SK-N-SH treated with all-trans-retinoic acid at 6 μM for 48 hours (cell line): ENCODE measurements around the gene BANP.
"Not testable (repeated sequence)": the region's sequence is repeated elsewhere in the genome, so short reads cannot be mapped to it uniquely, and the experiment has no call there.

Experiments used
- ARNTL ChIP-seq: fragments of 450-650 bp; formaldehyde crosslinking; IDR thresholded peaks from 2 replicates; pipeline ENCODE4 v1.5.0; 2020; ENCODE audit warnings: low read depth, mild to moderate bottlenecking, moderate library complexity, borderline replicate concordance
- ESRRG ChIP-seq: fragments of 250-450 bp; sonication (Bioruptor Pico); IDR thresholded peaks from 2 replicates; pipeline ENCODE4 v1.6.1; 2021; ENCODE audit warnings: mild to moderate bottlenecking
- OSR1 ChIP-seq: fragments of 250-450 bp; sonication (Bioruptor Pico); IDR thresholded peaks from 2 replicates; pipeline ENCODE4 v1.8.0; 2022; ENCODE audit warnings: moderate library complexity, mild to moderate bottlenecking, inconsistent platforms
- PATZ1 ChIP-seq: fragments of 250-450 bp; sonication (Bioruptor Pico); IDR thresholded peaks from 2 replicates; pipeline ENCODE4 v1.8.0; 2020; ENCODE audit warnings: mild to moderate bottlenecking, moderate library complexity, borderline replicate concordance
- POU6F1 ChIP-seq: fragments of 250-450 bp; sonication (Bioruptor Pico); IDR thresholded peaks from 2 replicates; pipeline ENCODE4 v1.8.0; 2021; ENCODE audit warnings: low read depth, mild to moderate bottlenecking, moderate library complexity, borderline replicate concordance
- RARB ChIP-seq: fragments of 250-450 bp; sonication (Bioruptor Pico); IDR thresholded peaks from 2 replicates; pipeline ENCODE4 v1.8.0; 2021; ENCODE audit warnings: mild to moderate bottlenecking, moderate library complexity
- ZFP30 ChIP-seq: fragments of 450-650 bp; formaldehyde crosslinking; IDR thresholded peaks from 2 replicates; pipeline ENCODE4 v1.5.0; 2022; ENCODE audit warnings: mild to moderate bottlenecking, moderate library complexity

- not testable (repeated sequence) for TF ChIP-seq ARNTL (CRISPR knock-in tag); POU6F1 (CRISPR knock-in tag); PATZ1 (CRISPR knock-in tag); OSR1 (CRISPR knock-in tag); RARB (CRISPR knock-in tag); ESRRG; ZFP30 (CRISPR knock-in tag)
These were observed 86.1 kb downstream of the BANP start for GRCh38 chr16:88037359-88037758.
